Pancreas (tissue), 10 donors: Measurements from ENCODE around the gene MYH9. TPM values are rescaled to one million over a fixed set of nuclear protein-coding genes. Genes with fewer than 3 reads are reported as not detected.

Experiments used
- ATAC-seq, 4 donors: fragments of 200-7000 bp; cut with Tn5 transposase; one replicate each; pipeline versions ENCODE4 v1.8.0 to v1.9.1; 2020; ENCODE audit warnings: mild to moderate bottlenecking in 4 of 4, moderate library complexity in 4 of 4
- DNase-seq, 6 donors: peaks; one replicate each; pipeline ENCODE4 v3.0.0-alpha.2; 2020
- FAIRE-seq: peaks from 2 replicates; lab custom pipeline; 2012; peaks lifted over from hg19 to GRCh38; lab: Jason Lieb, UNC
- H3K27ac ChIP-seq, 4 donors: fragments of 200-600 bp; sonication (generic); 1 replicate in 3 of 4; 2 replicates in 1 of 4; pipeline versions ENCODE4 v1.5.0 to v1.8.0; 2020
- H3K27me3 ChIP-seq, 4 donors: fragments of 200-600 bp; one replicate each; pipeline ENCODE4 v1.8.0; 2021
- H3K36me3 ChIP-seq, 3 donors: fragments of 200-600 bp; sonication (generic) in 1 of 3; one replicate each; pipeline versions ENCODE4 v1.5.0 to v1.8.0; 2020 to 2021
- H3K4me1 ChIP-seq, 3 donors: fragments of 200-600 bp; one replicate each; pipeline ENCODE4 v1.8.0; 2021
- H3K4me3 ChIP-seq, 4 donors: fragments of 200-600 bp; sonication (generic) in 2 of 4; one replicate each; pipeline versions ENCODE4 v1.5.0 to v1.8.0; 2020 to 2021
- H3K9me3 ChIP-seq, 4 donors: fragments of 200-600 bp; one replicate each; pipeline ENCODE4 v1.8.0; 2021
- CTCF ChIP-seq, 4 donors: fragments of 200-600 bp; sonication (generic) in 3 of 4; IDR thresholded peaks; one replicate each; pipeline versions ENCODE4 v1.5.0 to v1.8.0; 2021; ENCODE audit warnings: antibody characterized with exemption in 4 of 4
- WGBS, 2 donors: extraction: QIAGEN DNeasy Blood & Tissue Kit; methylation state at CpG; one replicate each; pipeline ENCODE4 v1.1.7; 2013; 5-methylcytosine and 5-hydroxymethylcytosine counted together
- intact Hi-C, 3 donors: fragments of 100-400 bp; cut with DNase I; formaldehyde crosslinking; loops; one replicate each; pipeline versions ENCODE4 v1.11.1 to v1.14.2; 2022
- polyA plus RNA-seq, 2 donors: library from polyadenylated mRNA; stranded (reverse); fragments of 200-250 nt; gene quantifications; one replicate each; pipeline ENCODE4 v1.2.3, GENCODE V29; 2013
- total RNA-seq, 6 donors: library from RNA; stranded (reverse); fragmentation: NEBNext Ultra II Directional in 4 of 6; extraction: Animal tissue kit (Norgen Biotek cat#: 25700) in 4 of 6; gene quantifications; one replicate each; pipeline versions ENCODE4 v1.2.1 to v1.2.4, GENCODE V29; 2021 to 2023
- donor health status: healthy with polysubstance abuse.
- donor health status: DM: no; HTN: no; CAD: no; lungs with moderate emphysema.
- donor health status: DM: no; HTN: no; CAD: no.
- donor health status: control.
- donor health status: control.
- donor health status: Bipolar disorder and iron deficiency.
- donor health status: DM: yes; HTN: yes; CAD: no.
- donor health status: DM: no; HTN: no; CAD: no.
- donor health status: DM: no; HTN: no; CAD: no.
- donor health status: DM: yes; HTN: yes; CAD: no.

Gene MYH9
- total and polyA plus RNA-seq, 8 donors, result 80.9 to 554 (median 376) TPM

- FAIRE-seq, result no peak
- intact Hi-C loops, result no loop called here
- peak in 1 of 6 donors; percentile 74 for DNase-seq
Measured at GRCh38 chr22:36321797-36322601, 65.8 kb downstream of the MYH9 start.

GRCh38 chr22:36320553-36320952 is 67.2 kb downstream of the MYH9 start:
- no peaks in the 10 kb centered on the region for H3K9me3 ChIP-seq
- H3K4me1 ChIP-seq, result peaks cover 0 to 10% (median 0%) of the 10 kb centered on the region in 3 donors
- intact Hi-C loops, result no loop called here
- peaks cover 13 to 95% (median 65%) of the 10 kb centered on the region in 3 donors for H3K36me3 ChIP-seq
- no peak overlapping the region for H3K27ac ChIP-seq
- no peak overlapping the region for H3K4me3 ChIP-seq
- 54 to 58% methylated on average over 9 of the region's 9 CpGs for WGBS, 2 donors
- TF ChIP-seq CTCF (IDR thresholded peaks at IDR 0.05), result no peak
- DNase-seq (peak in 1 of 6 donors; percentile 16), ATAC-seq (no peak), FAIRE-seq (no peak)
- no peaks in the 10 kb centered on the region for H3K27me3 ChIP-seq

More at GRCh38 chr22:36321797-36322601, 65.8 kb downstream of the MYH9 start:
- no peaks in the 10 kb centered on the region for H3K9me3 ChIP-seq
- H3K27me3 ChIP-seq, result no peaks in the 10 kb centered on the region
- no peak for ATAC-seq
- peak overlapping the region in 2 of 4 donors; percentile 19 to 77 for H3K27ac ChIP-seq
- 91 to 92% methylated on average over 35 to 37 of the region's 37 CpGs for WGBS, 2 donors
- H3K36me3 ChIP-seq, result peaks cover 13 to 99% (median 73%) of the 10 kb centered on the region in 3 donors
- no peak for TF ChIP-seq CTCF (IDR thresholded peaks at IDR 0.05)
- no peak overlapping the region for H3K4me3 ChIP-seq
- peaks cover 0 to 10% (median 0%) of the 10 kb centered on the region in 3 donors for H3K4me1 ChIP-seq

GRCh38 chr22:36319595-36320497 is 67.9 kb downstream of the MYH9 start:
- peak in 1 of 6 donors; percentile 51 for DNase-seq
- Histone ChIP-seq H3K36me3 (peaks cover 13 to 96% (median 65%) of the 10 kb centered on the region in 3 donors), H3K4me1 (peaks cover 0 to 10% (median 0%) of the 10 kb centered on the region in 3 donors), H3K4me3 (no peak overlapping the region), H3K27me3 (no peaks in the 10 kb centered on the region), H3K27ac (no peak overlapping the region), H3K9me3 (no peaks in the 10 kb centered on the region)
- TF ChIP-seq CTCF (IDR thresholded peaks at IDR 0.05), result no peak
- 84 to 90% methylated on average over 26 of the region's 26 CpGs for WGBS, 2 donors
- no peak for FAIRE-seq
- ATAC-seq, result no peak
- intact Hi-C loops, result no loop called here

GRCh38 chr22:36318442-36318841 is 69.3 kb downstream of the MYH9 start:
- H3K4me1 ChIP-seq, result peaks cover 0 to 5% (median 0%) of the 10 kb centered on the region in 3 donors
- no peak for TF ChIP-seq CTCF (IDR thresholded peaks at IDR 0.05)
- 90% methylated on average over 10 to 12 of the region's 12 CpGs for WGBS, 2 donors
- intact Hi-C loops, result no loop called here
- peaks cover 15 to 96% (median 63%) of the 10 kb centered on the region in 3 donors for H3K36me3 ChIP-seq
- FAIRE-seq (no peak), DNase-seq (peak in 1 of 6 donors; percentile 20), ATAC-seq (no peak)
- H3K9me3 ChIP-seq, result no peaks in the 10 kb centered on the region
- no peak overlapping the region for H3K27ac ChIP-seq
- H3K4me3 ChIP-seq, result no peak overlapping the region
- H3K27me3 ChIP-seq, result no peaks in the 10 kb centered on the region
